ENCODE data around the gene CLSTN3. TPM values are rescaled to one million over a fixed set of nuclear protein-coding genes. Genes with fewer than 3 reads are reported as not detected.
A peak's percentile ranks its signal among the peaks of the same experiment; 100 is the strongest.

CLSTN3 gene
- total and polyA plus RNA-seq, 2 of the 13 experiments (the other 11 are each of a cell fraction or from before 2014, with no cell fraction given): 26.2 to 94.1 TPM

- TF ChIP-seq ZBTB40 (IDR thresholded peaks at IDR 0.05) (no peak), ZBTB40 (CRISPR knock-in tag; IDR thresholded peaks at IDR 0.05) (no peak), HOXA5 (CRISPR knock-in tag; IDR thresholded peaks at IDR 0.05) (0 out of 2 replicates have a peak, but pooled peaks have one; percentile 64), ZNF564 (CRISPR knock-in tag; IDR thresholded peaks at IDR 0.05) (0 out of 2 replicates have a peak, but pooled peaks have one; percentile 26), ZNF292 (CRISPR knock-in tag; IDR thresholded peaks at IDR 0.05; ENCODE audit: borderline replicate concordance, low read depth) (peak; percentile 85), ZMAT3 (CRISPR knock-in tag; conservative IDR thresholded peaks at IDR 0.05) (0 out of 2 replicates have a peak, but pooled peaks have one; percentile 36), ZSCAN12 (CRISPR knock-in tag; IDR thresholded peaks at IDR 0.05) (0 out of 2 replicates have a peak, but pooled peaks have one; percentile 43), GATA4 (IDR thresholded peaks at IDR 0.05; ENCODE audit: borderline replicate concordance, low read depth) (no peak), ZNF431 (CRISPR knock-in tag; IDR thresholded peaks at IDR 0.05; ENCODE audit: borderline replicate concordance, low read depth) (no peak; the same call in 1 of the 2 replicates), YEATS4 (CRISPR knock-in tag; IDR thresholded peaks at IDR 0.05; ENCODE audit: borderline replicate concordance) (peak; percentile 77), ZBTB7A (CRISPR knock-in tag; IDR thresholded peaks at IDR 0.05) (peak; percentile 34), MED13 (CRISPR knock-in tag; IDR thresholded peaks at IDR 0.05) (peak; percentile 69; the same call in 1 of the 2 replicates), ZBTB46 (CRISPR knock-in tag; IDR thresholded peaks at IDR 0.05; ENCODE audit: borderline replicate concordance) (peak; percentile 97), ZNF280D (CRISPR knock-in tag; IDR thresholded peaks at IDR 0.05) (peak; percentile 19; the same call in 1 of the 2 replicates), PHB2 (IDR thresholded peaks at IDR 0.05; ENCODE audit: partially characterized antibody) (no peak)
These were observed 22.0 kb upstream of the CLSTN3 start (continued) for GRCh38 chr12:7108003-7108795.

Data from HepG2 (cell line).